PFSK-1 (cell line): ENCODE measurements around the gene TMEM94.

Source experiments
- FOXP2 ChIP-seq: optimal IDR thresholded peaks from 2 replicates; pipeline ENCODE3; 2011; ENCODE audit warnings: borderline replicate concordance, control low read depth, inconsistent platforms; ENCODE audit not compliant: insufficient read depth; ENCODE audit errors: extremely low read length, extremely low read depth
- POLR2AphosphoS5 ChIP-seq: IDR thresholded peaks from 2 replicates; pipeline ENCODE4 v1.6.1; 2012; ENCODE audit warnings: low read depth, mild to moderate bottlenecking, control low read depth, low read length, moderate library complexity
- SIN3A ChIP-seq: IDR thresholded peaks from 2 replicates; pipeline ENCODE4 v1.6.1; 2012; ENCODE audit warnings: mild to moderate bottlenecking, low read length, moderate library complexity, borderline replicate concordance; ENCODE audit not compliant: insufficient read depth
- TAF1 ChIP-seq: IDR thresholded peaks from 2 replicates; pipeline ENCODE4 v1.6.1; 2012; ENCODE audit warnings: low read length, control low read depth, borderline replicate concordance; ENCODE audit not compliant: insufficient read depth
- TF ChIP-seq, protein P1 (sequence below), 2 experiments: IDR thresholded peaks; 2 replicates each; pipeline versions ENCODE4 v1.6.1 to v1.8.0; 2011 to 2012; ENCODE audit warnings: low read depth in 2 of 2, low read length in 2 of 2, control low read depth in 1 of 2, inconsistent platforms in 1 of 2, mild to moderate bottlenecking in 1 of 2, moderate library complexity in 1 of 2; ENCODE audit not compliant: insufficient read depth in 1 of 2

The TMEM94 gene

DNA sequence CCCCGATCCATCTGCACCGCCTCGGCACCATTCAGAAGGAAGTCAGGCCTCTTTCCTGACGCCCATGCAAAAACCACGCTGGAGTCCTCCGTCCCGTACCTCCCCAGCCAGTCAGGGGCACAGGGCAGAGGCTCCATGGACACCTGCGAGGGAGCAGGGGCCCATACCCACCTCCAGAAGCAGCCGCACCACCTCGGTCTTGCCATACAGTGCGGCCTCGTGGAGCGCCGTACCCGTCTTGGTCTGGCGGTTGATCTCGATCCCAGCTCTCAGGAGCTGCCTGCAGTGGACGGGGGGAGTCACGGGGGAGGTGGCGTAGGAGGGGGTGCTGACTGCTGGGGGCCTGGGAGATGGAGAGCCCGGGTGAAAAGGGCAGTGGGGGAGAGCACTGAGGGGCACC lies 49.7 kb downstream of the TMEM94 start:
- TF ChIP-seq FOXP2 (no peak), SIN3A (no peak), TAF1 (no peak), POLR2AphosphoS5 (no peak)
- TF ChIP-seq, protein P1, sequence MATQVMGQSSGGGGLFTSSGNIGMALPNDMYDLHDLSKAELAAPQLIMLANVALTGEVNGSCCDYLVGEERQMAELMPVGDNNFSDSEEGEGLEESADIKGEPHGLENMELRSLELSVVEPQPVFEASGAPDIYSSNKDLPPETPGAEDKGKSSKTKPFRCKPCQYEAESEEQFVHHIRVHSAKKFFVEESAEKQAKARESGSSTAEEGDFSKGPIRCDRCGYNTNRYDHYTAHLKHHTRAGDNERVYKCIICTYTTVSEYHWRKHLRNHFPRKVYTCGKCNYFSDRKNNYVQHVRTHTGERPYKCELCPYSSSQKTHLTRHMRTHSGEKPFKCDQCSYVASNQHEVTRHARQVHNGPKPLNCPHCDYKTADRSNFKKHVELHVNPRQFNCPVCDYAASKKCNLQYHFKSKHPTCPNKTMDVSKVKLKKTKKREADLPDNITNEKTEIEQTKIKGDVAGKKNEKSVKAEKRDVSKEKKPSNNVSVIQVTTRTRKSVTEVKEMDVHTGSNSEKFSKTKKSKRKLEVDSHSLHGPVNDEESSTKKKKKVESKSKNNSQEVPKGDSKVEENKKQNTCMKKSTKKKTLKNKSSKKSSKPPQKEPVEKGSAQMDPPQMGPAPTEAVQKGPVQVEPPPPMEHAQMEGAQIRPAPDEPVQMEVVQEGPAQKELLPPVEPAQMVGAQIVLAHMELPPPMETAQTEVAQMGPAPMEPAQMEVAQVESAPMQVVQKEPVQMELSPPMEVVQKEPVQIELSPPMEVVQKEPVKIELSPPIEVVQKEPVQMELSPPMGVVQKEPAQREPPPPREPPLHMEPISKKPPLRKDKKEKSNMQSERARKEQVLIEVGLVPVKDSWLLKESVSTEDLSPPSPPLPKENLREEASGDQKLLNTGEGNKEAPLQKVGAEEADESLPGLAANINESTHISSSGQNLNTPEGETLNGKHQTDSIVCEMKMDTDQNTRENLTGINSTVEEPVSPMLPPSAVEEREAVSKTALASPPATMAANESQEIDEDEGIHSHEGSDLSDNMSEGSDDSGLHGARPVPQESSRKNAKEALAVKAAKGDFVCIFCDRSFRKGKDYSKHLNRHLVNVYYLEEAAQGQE (IDR thresholded peaks at IDR 0.05; ENCODE audit: insufficient read depth in 1 of 2, low read depth in 2 of 2, low read length in 2 of 2) = no peak

DNA sequence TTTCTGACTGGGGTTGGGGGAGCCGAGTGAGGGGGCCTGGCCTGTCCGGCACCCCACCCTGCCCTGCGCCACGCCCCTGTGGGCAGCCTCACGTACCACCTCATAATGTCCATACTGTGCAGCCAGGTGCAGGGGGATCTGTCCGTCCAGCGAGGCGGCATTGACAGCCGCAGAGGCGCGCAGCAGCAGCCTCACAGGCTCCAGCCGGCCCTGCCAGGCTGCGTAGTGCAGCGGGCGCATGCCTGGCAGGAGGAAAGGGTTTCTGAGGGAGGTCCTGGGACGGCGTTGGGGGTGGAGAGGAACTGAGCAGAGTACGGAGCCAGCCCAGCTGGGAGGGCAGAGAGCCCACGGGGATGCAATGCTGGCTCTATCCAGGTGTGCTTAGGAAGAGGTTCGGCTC lies 50.5 kb downstream of the TMEM94 start:
- TF ChIP-seq POLR2AphosphoS5 = no peak
- TF ChIP-seq, protein P1 (IDR thresholded peaks at IDR 0.05; ENCODE audit: insufficient read depth in 1 of 2, low read depth in 2 of 2, low read length in 2 of 2) = no peak
- no peak for TF ChIP-seq SIN3A
- TF ChIP-seq TAF1 = no peak
- no peak for TF ChIP-seq FOXP2

- TF ChIP-seq, protein P1 (IDR thresholded peaks at IDR 0.05; ENCODE audit: insufficient read depth in 1 of 2, low read depth in 2 of 2, low read length in 2 of 2) = no peak
- TF ChIP-seq POLR2AphosphoS5 (no peak), FOXP2 (no peak), SIN3A (no peak), TAF1 (no peak)
These were observed 51.6 kb downstream of the TMEM94 start for GRCh38 chr17:75507733-75508719.

DNA sequence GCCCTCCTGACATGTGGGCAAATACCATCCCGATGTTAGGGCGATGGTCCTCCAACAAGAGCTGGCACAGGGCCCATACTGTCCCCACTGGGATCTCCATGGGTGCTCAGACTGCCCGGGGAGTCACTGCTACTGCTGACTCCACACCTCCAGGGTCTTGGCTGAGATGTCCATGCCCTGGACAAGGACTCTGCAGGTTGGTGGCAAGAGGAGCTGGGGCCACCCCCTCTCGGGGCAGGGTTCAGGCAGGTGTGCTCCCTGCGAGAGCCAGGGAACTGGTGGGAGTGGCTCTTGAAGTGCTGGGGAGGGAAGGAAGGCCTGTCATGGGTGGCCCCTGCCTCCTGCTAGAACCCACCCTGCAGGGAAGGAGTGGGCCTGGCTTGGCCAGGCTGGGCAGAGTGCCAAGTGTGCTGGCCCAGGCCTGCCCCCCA lies 52.5 kb downstream of the TMEM94 start:
- TF ChIP-seq, protein P1 (IDR thresholded peaks at IDR 0.05; ENCODE audit: insufficient read depth in 1 of 2, low read depth in 2 of 2, low read length in 2 of 2) = no peak
- TF ChIP-seq TAF1 = no peak
- no peak for TF ChIP-seq POLR2AphosphoS5
- no peak for TF ChIP-seq FOXP2
- TF ChIP-seq SIN3A = no peak
